HG03095 (cell line): ENCODE measurements around the gene PNMA1.

ENCODE experiments used
- ATAC-seq: cut with Tn5 transposase; IDR thresholded peaks from one replicate; pipeline ENCODE4 v1.9.1; 2021; ENCODE audit warnings: moderate library complexity; ENCODE audit not compliant: unreplicated experiment

The PNMA1 gene

DNA sequence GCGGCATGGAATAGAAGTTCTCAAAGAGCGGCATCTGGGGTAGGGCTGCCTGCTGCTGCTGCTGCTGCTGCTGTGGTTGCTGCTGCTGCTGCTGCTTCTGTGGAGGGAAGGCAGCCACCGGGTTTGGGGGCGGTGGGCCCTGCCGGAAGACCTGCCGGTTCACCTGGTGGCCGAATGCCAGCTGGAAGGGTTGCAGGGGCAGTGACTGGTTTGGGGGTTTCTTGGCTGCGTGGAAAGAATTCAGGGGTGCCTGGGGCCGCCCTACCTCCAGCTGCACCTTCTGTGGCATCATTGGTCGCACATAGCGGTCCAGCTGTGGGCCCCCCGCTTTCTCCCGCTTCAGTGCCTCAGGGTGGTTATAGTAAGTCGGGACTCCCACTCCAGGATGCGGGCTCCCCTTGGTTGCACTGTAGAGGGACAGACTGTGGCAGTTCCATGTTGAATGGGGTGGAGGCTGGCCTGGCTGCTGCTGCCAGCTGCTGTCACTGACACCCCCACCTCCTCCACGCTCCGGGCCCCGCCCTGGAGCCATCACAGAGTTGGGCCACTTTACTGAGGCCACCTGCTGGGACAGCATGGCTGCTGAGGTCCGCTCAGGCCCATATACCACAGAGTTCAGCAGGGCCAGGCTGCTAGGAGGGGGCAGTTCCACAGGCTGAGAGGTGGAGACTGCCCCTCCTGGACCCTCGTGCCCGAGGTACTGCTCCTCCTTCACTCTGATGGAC lies 25.2 kb upstream of the PNMA1 start:
- no peak for ATAC-seq

DNA sequence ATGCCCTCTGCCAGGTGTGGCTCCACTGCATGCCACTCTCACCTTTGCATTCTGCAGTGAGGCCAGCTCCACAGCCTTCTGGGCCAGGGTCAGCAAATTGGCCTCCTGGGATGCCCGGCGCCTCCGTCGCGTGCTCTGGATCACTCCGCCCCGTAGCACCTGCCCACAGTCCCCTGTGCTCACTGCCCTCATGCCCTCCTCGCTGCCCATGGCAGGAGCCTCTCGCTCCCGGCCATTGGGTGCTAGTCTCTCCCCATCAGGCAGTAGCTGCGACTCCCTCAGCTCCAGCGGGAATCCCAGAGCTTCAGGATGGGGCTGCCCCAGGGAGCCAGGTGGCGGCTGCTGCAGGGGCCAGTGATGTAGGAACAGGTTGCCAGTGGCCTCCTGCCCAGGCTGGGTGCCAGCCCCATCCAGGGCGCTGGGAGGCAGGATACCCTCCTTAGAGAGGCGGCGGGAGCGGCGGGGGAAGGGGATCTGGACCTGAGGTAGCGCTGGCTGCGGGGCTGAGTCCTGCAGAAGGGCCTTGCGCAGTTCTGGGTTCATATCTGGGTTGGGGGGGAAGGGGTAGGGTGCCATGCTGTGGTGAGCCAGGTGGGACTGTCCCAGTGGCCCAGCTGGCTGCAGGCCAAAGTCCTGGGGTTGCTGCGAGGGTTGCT lies 24.5 kb upstream of the PNMA1 start:
- no peak for ATAC-seq

DNA sequence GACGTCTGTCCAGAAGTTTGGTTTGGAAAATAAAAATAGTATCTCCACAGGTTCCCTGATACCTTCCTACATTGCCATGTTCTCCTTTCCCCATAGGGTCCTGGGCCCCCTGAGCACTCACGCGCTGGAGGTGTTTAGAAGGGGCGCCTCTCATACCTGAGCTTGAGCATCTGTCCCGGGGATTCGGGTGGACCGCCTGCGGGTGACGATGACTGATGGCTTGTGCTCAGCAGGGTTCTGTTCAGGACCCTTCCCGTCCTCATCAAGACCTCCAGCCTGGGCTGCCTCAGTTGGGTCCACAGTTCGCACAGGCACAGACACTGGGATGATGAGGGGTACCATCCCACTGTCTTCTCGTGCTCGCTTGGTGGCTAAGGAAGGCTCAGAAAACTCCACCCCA lies 22.7 kb upstream of the PNMA1 start:
- ATAC-seq, result no peak

DNA sequence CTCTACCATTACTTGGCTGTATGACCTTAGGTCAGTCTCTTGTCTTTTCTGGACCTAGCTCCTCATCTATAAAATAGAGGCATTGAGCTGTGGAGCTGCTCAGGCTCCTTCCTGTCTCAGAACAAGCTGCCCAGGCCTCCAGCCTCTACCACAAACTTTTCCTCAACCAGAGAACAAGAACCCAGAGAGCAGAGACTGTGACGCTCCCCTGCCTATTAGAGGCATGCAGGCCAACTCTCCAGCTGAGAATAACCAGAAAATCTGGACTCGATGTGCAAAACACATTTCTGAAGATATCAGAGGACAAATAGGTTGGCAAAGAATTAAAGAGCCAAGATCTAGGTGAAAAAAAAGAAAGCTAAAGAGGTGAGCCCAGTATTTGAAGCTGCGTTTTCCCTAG lies 17.8 kb upstream of the PNMA1 start:
- ATAC-seq, result no peak

GRCh38 chr14:73731111-73731510 lies 16.9 kb upstream of the PNMA1 start:
- no peak for ATAC-seq

DNA sequence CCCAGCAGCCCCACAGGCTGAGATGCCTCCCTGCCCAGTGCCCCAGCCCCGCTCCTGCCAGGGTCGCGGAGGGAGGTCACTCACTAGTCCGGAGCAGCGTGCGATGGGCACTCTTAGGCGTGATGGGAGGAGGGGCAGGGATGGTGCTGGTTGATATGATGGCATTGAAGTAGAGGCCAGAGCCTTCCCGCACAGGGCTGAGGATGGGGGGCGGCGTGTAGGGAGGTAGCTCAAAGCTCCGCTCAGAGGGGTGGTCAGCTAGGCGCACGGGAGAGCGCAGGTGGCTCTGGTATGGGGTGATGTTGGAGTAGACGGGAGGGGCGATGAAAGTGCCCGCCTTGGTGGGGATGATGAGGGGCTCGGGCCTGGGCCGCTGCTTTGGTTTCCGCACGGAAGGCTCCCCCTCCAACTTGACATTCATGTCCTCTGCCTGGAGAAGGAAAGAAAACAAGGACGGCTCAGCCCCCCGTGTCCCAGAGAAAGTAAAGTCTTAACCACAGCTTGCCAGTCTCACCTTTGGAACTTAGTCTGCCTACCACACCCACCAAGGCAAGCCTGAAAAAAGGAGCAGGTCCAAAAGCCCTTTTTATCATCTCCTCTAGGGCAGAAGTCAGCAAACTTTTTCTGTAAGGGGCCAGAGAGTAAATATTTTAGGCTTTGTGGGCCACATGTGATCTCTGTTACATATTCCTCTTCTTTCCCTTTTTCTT lies 15.5 kb upstream of the PNMA1 start:
- no peak for ATAC-seq

DNA sequence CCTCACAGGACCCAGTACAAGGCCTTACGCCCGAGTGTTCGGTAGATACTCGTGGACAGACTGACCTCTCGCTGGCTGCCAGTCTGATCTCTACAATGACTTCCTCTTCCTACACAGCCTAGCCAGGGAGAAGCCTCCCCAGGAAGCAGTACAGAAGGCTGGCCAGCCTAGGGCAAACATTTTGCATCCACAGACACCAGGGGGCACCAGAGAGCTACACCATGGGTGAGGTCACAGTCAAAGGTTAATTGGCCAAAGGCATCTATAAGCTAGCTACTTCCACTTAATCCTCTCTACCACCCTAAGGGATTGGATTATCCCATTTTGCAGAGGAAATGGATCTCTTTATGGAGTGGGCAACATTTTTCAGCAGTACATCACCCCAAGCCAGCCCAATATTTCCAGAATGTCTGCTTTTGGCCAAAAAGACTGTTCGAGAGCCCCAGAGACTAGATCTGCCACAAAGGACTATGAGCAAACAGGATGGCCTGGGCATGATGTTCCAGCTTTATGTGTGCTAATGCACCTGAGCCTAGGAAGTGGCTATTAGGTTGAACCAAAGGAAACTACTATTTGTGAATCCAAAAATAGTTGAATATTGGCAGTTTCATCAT lies 14.6 kb upstream of the PNMA1 start:
- no peak for ATAC-seq

- no peak for ATAC-seq
Observed at GRCh38 chr14:73727166-73727565, 13.0 kb upstream of the PNMA1 start.

DNA sequence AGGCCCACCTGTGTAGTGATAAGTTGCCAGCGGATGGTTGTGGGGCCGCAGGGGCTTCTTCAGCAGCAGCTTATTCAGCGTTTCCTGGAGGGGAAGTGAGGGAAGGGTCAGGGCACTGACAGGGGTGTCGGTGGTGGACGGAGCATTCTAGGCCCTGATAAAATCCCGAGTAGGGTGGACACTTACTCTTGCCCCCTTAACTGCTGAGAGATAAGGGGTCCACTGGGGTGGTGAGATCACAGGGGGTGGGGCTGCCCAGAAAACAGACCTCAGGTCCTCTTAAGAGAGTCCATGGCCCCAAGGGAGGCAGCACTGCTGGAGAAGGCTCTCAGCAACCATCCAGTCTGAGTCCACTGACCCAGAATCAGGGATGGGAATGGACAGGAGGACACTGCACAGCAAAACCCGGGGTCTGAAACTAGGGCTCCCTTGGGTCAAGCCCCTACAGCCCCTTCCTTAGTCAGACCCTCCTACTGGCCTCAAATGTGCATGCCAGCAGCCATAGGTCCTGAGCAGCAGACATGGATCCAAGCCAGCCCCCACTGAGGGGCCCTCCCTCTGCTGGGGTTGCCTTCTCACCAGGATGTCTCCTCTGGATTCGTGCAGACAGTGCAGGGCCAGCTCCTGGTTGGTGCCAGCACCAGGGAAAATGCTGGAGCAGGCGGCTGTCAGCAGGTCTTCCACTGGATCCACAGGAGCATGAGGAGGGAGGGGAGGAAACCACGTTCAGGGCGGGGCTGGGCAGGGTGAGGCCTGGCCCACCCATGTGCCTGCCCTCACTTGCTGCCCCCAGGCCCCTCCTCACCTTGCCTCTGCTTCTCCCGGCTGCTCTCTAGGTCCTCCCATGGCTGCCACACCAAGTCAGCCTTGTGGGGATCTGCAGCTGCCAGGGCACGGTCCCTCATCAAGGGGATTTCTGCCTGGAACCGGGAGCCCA lies 12.1 kb upstream of the PNMA1 start:
- ATAC-seq, result no peak

DNA sequence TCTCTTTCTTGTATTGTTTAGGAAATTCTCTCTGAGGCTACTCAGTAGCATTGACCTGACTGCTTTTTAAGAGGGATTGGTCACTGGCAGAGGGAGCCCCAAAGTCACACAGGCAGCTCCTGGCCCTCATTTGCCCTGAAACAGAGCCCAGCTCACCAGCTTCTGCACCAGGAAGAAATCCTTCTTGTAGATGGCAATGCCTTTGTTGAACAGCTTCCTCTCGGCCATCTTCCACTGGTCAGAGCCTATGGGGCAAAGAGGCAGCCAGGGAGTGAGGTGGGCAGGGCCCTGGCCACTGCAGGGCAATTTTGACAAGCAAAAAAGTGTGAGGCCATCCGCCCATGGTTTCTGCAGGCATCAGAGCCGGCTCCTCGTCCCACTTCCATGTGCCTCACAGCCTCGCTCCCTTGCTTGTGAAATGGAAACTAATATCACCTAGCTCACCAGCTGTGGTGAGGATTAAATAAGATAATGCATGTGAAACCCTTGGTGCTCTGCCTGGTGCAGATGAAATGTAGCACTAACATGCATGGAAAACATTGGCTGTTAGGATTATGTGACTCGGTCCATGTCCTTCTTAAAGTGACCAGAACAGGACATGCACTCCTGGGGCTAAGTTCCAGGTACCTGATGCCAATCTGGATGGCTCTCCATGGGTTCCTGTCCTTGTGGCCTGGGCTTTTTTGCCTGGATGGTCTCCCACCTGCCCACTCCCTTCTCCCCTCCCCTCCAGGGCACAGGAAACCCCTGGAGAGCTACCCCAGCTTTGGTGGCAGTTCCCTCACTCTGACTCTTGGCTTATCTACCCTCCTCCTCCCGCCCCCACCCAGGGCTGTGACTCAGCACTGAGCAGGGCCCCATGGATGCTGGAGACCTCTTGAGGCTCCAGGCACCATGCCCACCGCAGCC lies 11.2 kb upstream of the PNMA1 start:
- no peak for ATAC-seq

DNA sequence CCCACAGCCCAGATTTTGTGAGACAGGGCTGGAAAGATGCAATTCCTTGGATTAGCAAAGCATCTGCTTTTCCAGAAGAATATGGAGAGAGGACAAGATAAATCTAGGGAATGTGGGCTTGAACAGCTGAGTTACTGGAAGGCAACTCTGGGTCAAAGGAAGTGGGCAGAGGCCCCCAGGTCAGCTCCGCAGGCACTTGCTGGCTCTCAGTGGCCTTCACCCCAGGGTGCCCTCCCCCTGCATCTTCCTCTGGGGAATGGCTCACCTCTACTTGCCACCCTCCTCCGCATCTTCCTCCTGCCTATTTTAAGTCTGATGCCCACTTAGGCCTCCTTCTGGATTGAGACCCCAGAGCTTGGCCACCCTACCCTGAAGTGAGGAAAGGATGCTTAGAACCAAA lies 10.5 kb upstream of the PNMA1 start:
- no peak for ATAC-seq

DNA sequence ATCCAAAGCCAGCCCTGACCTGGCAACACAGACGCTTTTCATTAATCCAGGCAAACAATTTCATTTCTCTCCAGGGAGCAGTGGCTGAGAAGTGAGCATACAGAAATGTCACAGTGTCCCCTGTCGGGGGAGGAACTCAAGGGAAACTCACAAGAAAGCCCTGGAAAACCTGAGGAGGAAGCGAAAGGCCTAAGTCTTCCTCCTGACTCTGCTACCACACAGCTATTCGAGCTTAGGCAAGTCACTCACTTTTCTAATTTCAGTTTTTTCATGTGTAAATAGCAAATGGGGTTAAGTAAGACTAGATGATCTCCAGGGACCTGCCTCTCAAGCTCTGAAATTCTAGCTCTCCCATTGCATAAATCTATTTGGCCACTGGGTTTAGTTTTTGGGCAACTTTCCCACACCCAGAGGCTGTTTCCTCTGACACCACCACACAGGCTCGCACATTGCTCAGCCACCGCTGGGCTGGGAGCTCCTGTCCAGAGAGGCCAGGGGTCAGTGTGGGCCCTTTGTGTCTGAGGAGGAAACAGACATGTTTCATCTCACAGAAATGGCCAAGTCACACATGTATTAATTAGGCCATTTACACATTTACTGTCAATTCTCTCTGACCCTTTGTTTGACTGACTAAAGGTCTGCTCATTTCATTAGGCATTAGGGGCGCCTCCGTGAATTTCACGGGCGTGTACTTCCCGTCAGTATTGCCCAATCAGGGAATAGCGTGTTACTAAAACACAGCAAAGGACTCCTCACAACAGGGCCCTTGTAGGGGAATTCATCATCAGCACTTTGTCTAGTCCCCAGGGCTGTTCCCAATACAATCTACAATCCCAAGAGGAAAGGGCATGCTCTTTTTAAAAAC lies 9.8 kb upstream of the PNMA1 start:
- no peak for ATAC-seq

DNA sequence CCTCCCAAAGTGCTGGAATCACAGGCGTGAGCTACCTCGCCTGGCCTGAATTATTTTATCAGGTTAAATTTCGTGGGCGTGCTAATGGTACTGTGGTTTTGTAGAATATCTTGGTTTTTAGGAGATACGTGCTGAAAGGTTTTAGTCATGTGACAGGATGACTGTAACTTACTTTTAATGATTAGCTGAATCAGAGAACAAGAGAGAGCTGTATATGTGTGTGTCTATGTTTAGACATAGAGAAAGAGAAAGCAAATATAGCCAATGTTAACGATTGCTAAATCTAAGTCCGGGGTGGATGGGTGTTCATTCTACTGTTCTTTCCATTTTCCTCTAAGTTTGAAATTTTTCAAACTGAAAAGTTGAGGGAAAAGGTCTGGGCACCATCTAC lies 9.2 kb upstream of the PNMA1 start:
- ATAC-seq, result no peak

- no peak for ATAC-seq
Observed at GRCh38 chr14:73722581-73722980, 8.4 kb upstream of the PNMA1 start.

GRCh38 chr14:73721101-73721821 lies 7.1 kb upstream of the PNMA1 start:
- no peak for ATAC-seq

- ATAC-seq, result no peak
Observed at GRCh38 chr14:73720636-73721035, 6.5 kb upstream of the PNMA1 start.

DNA sequence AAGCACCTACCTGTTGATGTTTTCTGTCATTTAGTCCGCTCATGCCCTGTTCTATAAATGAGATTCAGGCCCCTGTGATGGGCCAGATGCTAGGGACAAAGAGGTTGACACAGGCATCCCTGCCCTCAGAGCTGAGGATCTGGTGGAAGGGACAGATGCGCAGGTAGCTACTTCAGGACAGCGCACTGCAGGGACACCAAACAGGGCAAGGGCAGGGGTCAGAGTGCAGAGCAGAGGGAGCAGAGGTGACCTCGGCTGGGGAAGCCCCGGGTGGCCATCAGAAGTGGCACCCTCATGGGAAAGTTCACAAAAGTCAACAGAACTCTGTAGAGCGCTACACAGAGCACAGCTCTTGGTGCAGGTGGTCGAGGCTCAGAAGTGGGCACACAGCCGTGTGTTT lies 5.6 kb upstream of the PNMA1 start:
- ATAC-seq, result no peak

DNA sequence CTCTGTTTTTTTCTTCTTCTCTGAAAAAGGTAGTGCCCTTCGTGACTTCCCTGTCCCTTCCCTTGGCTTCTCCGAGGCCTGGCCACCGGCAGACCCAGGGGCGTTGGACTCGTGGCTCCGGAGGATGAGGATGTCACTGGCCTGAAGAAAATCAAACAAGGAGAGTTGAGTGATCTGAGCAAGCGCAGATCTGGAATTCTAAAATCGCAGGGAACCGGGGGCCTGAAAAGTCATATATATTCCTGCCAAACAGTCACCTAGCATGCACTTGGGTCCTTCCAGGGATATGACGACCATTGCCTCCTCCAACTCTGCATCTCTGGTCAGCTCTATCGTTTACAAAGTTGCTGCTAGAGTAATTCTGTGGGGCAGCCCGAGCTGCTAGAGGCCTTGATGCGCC lies 5.2 kb upstream of the PNMA1 start:
- no peak for ATAC-seq
